ENCODE results near the gene ZNF91. TPM values are rescaled to one million over a fixed set of nuclear protein-coding genes. Genes with fewer than 3 reads are reported as not detected.
"Not testable (repeated sequence)": the region's sequence is repeated elsewhere in the genome, so short reads cannot be mapped to it uniquely, and the experiment has no call there.

ZNF91 gene
- 10 to 100 TPM; 52.9 to 65.6 TPM for total RNA-seq
- total RNA-seq = 170 to 211 reads per million in 2 donors

GRCh38 chr19:23395041-23395721 is at the start of gene ZNF91:
Gene ZNF91 (minus strand): TSS chr19:23395471. CDS start chr19:23395354, 117 bp downstream.
- DNase-seq = peak; percentile 76 to 84 (median 81)
- Mint-ChIP-seq H3K4me3 (peak within 1 kb of the TSS; percentile 95), H3K27ac (peak within 1 kb of the TSS; percentile 98), H3K27me3 (no peaks in the 10 kb centered on the region), H3K36me3 (ENCODE audit: low read depth) (no peaks in the 10 kb centered on the region), H3K4me1 (peaks cover 14% of the 10 kb centered on the region)
- no peaks in the 10 kb centered on the region for H3K9me3 ChIP-seq (ENCODE audit: control insufficient read depth, low read length, poor library complexity, severe bottlenecking)
- peak; percentile 95 for ATAC-seq

DNA sequence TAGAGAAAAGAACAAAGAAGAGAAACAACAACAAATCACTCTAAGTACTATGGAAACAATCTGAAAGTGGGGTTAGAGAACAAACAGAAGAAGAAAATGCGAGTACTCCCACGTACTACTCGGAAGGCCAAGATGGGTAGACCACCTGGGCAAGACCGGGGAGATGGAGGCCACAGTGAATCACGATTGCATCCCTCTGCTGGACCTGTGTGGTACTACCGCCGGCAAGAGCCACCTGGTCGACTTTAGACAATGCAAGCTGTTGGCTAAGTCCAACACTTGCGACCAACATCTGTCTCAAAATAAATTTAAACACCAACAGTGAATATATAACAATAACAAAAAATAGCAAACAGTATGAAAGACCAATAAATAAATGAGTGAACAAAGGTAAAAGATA is 45.5 kb upstream of the ZNF91 start:
- Mint-ChIP-seq H3K4me1 (no peaks in the 10 kb centered on the region), H3K27ac (no peak overlapping the region), H3K36me3 (ENCODE audit: low read depth) (no peaks in the 10 kb centered on the region), H3K4me3 (no peak overlapping the region), H3K27me3 (no peaks in the 10 kb centered on the region)
- no peaks in the 10 kb centered on the region for H3K9me3 ChIP-seq (ENCODE audit: control insufficient read depth, low read length, poor library complexity, severe bottlenecking)
- DNase-seq (no peak), ATAC-seq (no peak)

DNA sequence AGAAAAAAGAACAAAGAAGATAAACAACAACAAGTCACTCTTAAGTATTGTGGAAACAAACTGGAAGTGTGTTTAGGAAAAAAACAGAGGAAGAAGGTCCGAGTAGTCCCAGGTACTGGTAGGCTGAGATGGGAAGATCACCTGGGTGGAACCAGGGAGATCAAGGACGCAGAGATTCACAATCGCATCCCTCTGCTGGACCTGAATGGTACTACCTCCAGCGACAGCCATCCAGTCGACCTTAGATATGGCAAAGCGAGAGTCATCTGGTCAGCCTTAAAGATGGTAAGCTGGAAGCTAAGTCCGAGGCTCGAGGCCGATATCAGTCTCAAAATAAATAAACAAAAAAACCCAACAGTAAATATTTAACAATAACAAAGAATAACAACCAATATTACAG is 44.9 kb upstream of the ZNF91 start:
- no peak for ATAC-seq
- Mint-ChIP-seq H3K4me1 (no peaks in the 10 kb centered on the region), H3K27me3 (no peaks in the 10 kb centered on the region)

GRCh38 chr19:23439623-23440022 is 44.4 kb upstream of the ZNF91 start:
- no peaks in the 10 kb centered on the region for H3K36me3 Mint-ChIP-seq (ENCODE audit: low read depth)
- ATAC-seq (no peak), DNase-seq (no peak)
- no peak overlapping the region for H3K4me3 Mint-ChIP-seq
- H3K27me3 Mint-ChIP-seq = no peaks in the 10 kb centered on the region
- no peaks in the 10 kb centered on the region for H3K9me3 ChIP-seq (ENCODE audit: control insufficient read depth, low read length, poor library complexity, severe bottlenecking)
- no peak overlapping the region for H3K27ac Mint-ChIP-seq
- H3K4me1 Mint-ChIP-seq = no peaks in the 10 kb centered on the region

More for the DNA sequence above, 44.9 kb upstream of the ZNF91 start:
- no peaks in the 10 kb centered on the region for H3K36me3 Mint-ChIP-seq (ENCODE audit: low read depth)
- no peak for DNase-seq
- H3K9me3 ChIP-seq (ENCODE audit: control insufficient read depth, low read length, poor library complexity, severe bottlenecking) = no peaks in the 10 kb centered on the region
- H3K4me3 Mint-ChIP-seq = no peak overlapping the region
- H3K27ac Mint-ChIP-seq = no peak overlapping the region

GRCh38 chr19:23437901-23438300 is 42.6 kb upstream of the ZNF91 start:
- Mint-ChIP-seq H3K27me3 (no peaks in the 10 kb centered on the region), H3K36me3 (ENCODE audit: low read depth) (no peaks in the 10 kb centered on the region)

DNA sequence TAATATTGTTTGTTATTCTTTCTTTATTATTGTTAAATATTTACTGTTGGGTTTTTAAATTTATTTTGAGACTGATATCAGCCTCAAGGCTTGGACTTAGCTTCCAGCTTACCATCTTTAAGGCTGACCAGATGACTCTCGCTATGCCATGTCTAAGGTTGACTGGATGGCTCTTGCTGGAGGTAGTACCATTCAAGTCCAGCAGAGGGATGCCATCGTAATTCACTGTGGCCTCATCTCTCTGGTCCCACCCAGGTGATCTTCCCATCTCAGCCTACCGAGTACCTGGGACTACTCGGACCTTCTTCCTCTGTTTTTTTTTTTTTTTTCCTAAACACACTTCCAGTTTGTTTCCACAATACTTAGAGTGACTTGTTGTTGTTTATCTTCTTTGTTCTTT is 41.7 kb upstream of the ZNF91 start:
- Mint-ChIP-seq H3K27me3 (no peaks in the 10 kb centered on the region), H3K4me1 (no peaks in the 10 kb centered on the region), H3K36me3 (ENCODE audit: low read depth) (no peaks in the 10 kb centered on the region), H3K27ac (no peak overlapping the region), H3K4me3 (no peak overlapping the region)
- no peak for ATAC-seq
- H3K9me3 ChIP-seq (ENCODE audit: control insufficient read depth, low read length, poor library complexity, severe bottlenecking) = no peaks in the 10 kb centered on the region
- DNase-seq = no peak

More at GRCh38 chr19:23437901-23438300, 42.6 kb upstream of the ZNF91 start:
- Mint-ChIP-seq H3K27ac (no peak overlapping the region), H3K4me3 (no peak overlapping the region), H3K4me1 (no peaks in the 10 kb centered on the region)
- H3K9me3 ChIP-seq (ENCODE audit: control insufficient read depth, low read length, poor library complexity, severe bottlenecking) = no peaks in the 10 kb centered on the region
- ATAC-seq = no peak
- no peak for DNase-seq

GRCh38 chr19:23436318-23436717 is 41.0 kb upstream of the ZNF91 start:
- H3K9me3 ChIP-seq (ENCODE audit: control insufficient read depth, low read length, poor library complexity, severe bottlenecking) = no peaks in the 10 kb centered on the region
- no peaks in the 10 kb centered on the region for H3K36me3 Mint-ChIP-seq (ENCODE audit: low read depth)
- no peak for DNase-seq
- no peak for ATAC-seq
- no peak overlapping the region for H3K4me3 Mint-ChIP-seq
- H3K4me1 Mint-ChIP-seq = no peaks in the 10 kb centered on the region
- no peaks in the 10 kb centered on the region for H3K27me3 Mint-ChIP-seq
- H3K27ac Mint-ChIP-seq = no peak overlapping the region

DNA sequence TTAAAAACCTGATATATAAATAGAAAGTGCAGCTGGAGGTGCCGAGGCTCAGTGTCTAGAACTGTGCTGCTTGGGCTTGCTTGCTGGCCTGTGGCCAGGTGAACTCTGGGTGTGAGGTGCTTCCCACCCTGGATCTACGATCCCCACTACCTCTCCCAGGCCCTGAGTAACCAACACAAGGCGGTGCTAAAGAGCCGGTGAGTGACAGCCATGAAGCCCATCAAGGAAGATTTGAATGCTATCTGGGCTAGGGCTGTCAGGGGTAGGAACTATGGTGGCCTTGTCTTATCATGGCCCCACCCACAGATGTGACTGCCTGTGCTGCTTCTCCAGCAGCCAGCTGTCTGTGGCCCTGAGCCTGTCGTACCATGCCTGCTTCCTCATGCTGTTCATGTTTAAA is 25.6 kb upstream of the ZNF91 start:
- Mint-ChIP-seq H3K4me3 (no peak overlapping the region), H3K36me3 (ENCODE audit: low read depth) (no peaks in the 10 kb centered on the region), H3K27ac (no peak overlapping the region), H3K4me1 (no peaks in the 10 kb centered on the region), H3K27me3 (peaks cover 8% of the 10 kb centered on the region)
- H3K9me3 ChIP-seq (ENCODE audit: control insufficient read depth, low read length, poor library complexity, severe bottlenecking) = peaks cover 3% of the 10 kb centered on the region
- DNase-seq (no peak), ATAC-seq (no peak)

DNA sequence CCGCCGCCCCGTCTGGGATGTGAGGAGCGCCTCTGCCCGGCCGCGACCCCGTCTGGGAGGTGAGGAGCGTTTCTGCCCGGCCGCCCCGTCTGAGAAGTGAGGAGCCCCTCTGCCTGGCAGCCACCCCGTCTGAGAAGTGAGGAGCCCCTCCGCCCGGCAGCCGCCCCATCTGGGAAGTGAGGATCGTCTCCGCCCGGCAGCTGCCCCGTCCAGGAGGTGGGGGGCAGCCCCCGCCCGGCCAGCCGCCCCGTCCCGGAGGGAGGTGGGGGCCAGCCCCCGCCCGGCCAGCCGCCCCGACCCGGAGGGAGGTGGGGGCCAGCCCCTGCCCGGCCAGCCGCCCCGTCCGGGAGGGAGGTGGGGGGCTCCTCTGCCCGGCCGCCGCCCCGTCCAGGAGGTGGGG is 24.0 kb upstream of the ZNF91 start:
- DNase-seq; H3K4me1 Mint-ChIP-seq; ATAC-seq; H3K36me3 Mint-ChIP-seq (ENCODE audit: low read depth); H3K27ac Mint-ChIP-seq; H3K4me3 Mint-ChIP-seq; H3K9me3 ChIP-seq (ENCODE audit: control insufficient read depth, low read length, poor library complexity, severe bottlenecking): not testable (repeated sequence)
- peaks cover 22% of the 10 kb centered on the region for H3K27me3 Mint-ChIP-seq

DNA sequence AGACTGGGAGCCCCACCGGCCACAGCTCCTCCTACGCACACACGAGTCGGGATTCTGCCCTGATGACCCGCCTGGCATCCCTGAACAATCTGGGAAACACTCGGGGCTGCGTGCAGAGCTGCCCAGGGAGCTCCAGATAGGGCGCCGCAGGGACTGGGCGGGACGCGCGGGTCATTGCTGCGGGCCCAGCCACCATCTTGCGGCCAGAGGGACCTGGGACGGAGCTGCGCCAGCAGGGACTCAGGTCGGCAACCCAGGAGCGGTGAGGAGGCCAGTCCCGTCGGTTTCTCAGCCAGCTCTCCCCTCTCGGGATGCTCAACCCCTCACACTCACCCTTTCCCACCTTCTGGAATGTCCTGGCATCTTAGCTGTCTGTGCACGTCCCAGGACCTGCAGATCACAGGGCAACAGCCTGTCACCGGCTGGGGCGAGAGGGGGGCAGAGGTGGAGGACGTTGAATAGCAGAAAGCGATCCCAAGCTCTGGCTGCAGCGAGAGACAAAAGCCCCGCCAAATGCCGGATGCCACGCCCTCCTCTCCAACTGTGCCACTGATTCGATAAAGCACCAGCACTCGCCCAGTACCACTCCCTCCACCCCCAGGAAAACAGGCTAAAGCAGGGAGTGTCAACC is 20.4 kb upstream of the ZNF91 start:
- peaks cover 28% of the 10 kb centered on the region for H3K27me3 Mint-ChIP-seq
- DNase-seq = no peak
- H3K4me1 Mint-ChIP-seq = peaks cover 4% of the 10 kb centered on the region
- no peak overlapping the region for H3K27ac Mint-ChIP-seq
- no peaks in the 10 kb centered on the region for H3K9me3 ChIP-seq (ENCODE audit: control insufficient read depth, low read length, poor library complexity, severe bottlenecking)
- H3K36me3 Mint-ChIP-seq (ENCODE audit: low read depth) = no peaks in the 10 kb centered on the region
- peak; percentile 41 for ATAC-seq
- H3K4me3 Mint-ChIP-seq = peak overlapping the region; percentile 79

DNA sequence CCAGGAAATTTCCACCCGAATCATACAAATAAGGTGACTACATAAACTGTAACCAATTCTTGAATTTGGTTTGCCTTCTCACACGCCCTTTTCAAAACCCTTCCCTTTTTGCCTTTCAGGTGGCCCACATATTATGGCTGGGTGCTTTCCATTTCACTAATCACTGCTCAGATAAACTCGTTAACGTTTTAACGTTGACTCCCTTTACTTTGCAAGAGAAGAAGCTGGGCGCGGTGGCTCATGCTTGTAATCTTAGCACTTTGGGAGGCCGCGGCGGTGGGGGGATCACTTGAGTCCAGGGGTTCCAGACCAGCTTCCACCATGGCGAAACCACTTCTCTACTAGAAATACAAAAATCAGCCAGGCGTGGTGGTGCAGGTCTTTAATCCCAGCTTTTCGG is 19.8 kb upstream of the ZNF91 start:
- Mint-ChIP-seq H3K27ac (no peak overlapping the region), H3K4me3 (peak overlapping the region; percentile 79), H3K4me1 (peaks cover 4% of the 10 kb centered on the region), H3K27me3 (peaks cover 28% of the 10 kb centered on the region), H3K36me3 (ENCODE audit: low read depth) (no peaks in the 10 kb centered on the region)
- ATAC-seq (peak; percentile 23), DNase-seq (no peak)
- no peaks in the 10 kb centered on the region for H3K9me3 ChIP-seq (ENCODE audit: control insufficient read depth, low read length, poor library complexity, severe bottlenecking)

DNA sequence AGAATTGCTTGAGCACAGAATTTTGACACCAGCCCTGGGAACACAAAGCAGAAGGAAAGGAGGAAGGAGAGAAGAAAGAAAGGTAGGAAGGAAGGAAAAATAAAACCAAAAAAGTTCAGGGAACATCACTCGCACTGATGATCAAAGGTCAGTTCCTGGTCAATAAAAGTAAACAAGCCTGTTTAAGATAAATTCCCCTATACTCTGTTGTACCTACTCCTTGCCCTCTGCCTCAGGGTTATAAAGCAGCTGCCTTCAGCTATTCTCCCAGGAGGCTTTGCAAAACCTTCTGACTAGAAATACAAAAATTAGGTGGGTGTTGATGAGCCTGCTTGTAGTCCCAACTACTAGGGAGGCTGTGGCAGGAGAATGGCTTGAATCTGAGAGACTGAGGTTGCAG is 14.9 kb upstream of the ZNF91 start:
- Mint-ChIP-seq H3K36me3 (ENCODE audit: low read depth) (no peaks in the 10 kb centered on the region), H3K27me3 (peaks cover 15% of the 10 kb centered on the region), H3K4me1 (peaks cover 3% of the 10 kb centered on the region), H3K27ac (no peak overlapping the region), H3K4me3 (no peak overlapping the region)
- no peak for DNase-seq
- no peaks in the 10 kb centered on the region for H3K9me3 ChIP-seq (ENCODE audit: control insufficient read depth, low read length, poor library complexity, severe bottlenecking)
- no peak for ATAC-seq

DNA sequence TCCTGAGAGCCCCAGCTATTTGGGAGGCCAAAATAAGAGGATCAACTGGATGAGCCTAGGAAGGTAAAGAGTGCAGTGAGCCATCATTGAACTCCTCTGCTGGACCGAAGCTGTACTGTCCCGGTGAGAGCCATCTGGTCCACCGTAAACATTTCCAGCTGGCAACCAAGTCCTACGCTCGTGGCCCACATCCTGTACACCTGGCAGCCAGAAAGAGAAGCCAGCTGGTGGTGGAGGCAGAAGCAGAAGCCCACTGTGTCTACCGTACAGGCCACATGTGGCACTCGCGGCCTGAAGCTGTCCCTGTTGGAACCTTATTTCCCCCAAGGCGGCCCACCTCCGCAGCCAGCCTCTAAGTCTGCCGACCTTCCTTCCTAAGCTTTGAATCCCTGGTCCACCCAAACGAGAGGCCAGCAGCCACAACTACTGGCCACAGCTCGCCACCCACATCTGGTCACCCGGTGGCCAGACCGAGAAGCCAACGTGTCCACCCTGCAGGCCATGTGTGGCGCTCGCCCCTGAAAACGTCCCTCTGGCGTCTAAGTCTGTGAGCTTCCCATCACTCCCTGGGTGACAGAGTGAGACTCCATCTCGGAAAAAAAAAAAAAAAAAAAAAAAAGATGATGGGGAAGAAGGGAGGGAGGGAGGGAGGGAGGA is 14.2 kb upstream of the ZNF91 start:
- DNase-seq (no peak), ATAC-seq (no peak)
- no peak overlapping the region for H3K4me3 Mint-ChIP-seq
- H3K9me3 ChIP-seq (ENCODE audit: control insufficient read depth, low read length, poor library complexity, severe bottlenecking) = no peaks in the 10 kb centered on the region
- no peaks in the 10 kb centered on the region for H3K4me1 Mint-ChIP-seq
- H3K27ac Mint-ChIP-seq = no peak overlapping the region
- H3K36me3 Mint-ChIP-seq (ENCODE audit: low read depth) = no peaks in the 10 kb centered on the region
- H3K27me3 Mint-ChIP-seq = peaks cover 9% of the 10 kb centered on the region
